Thoracic aorta (tissue), 2 donors: ENCODE results near the gene BARX2. TPM values are rescaled to one million over a fixed set of nuclear protein-coding genes. Genes with fewer than 3 reads are reported as not detected.

ENCODE experiments used
- ATAC-seq: fragments of 150-250 bp; one replicate; pipeline ENCODE4 v1.8.0; 2017; ENCODE audit warnings: low read depth; ENCODE audit not compliant: insufficient number of reproducible peaks, low FRiP score
- DNase-seq: peaks from one replicate; pipeline ENCODE4 v3.0.0-alpha.2; 2020; ENCODE audit warnings: low spot score
- H3K27ac ChIP-seq, 2 donors: fragments of 200-600 bp; sonication (generic); 1 replicate in 1 of 2; 2 replicates in 1 of 2; pipeline ENCODE4 v1.5.1; 2016; ENCODE audit warnings: mild to moderate bottlenecking in 2 of 2, moderate library complexity in 2 of 2
- H3K27me3 ChIP-seq: fragments of 200-600 bp; sonication (generic); replicated peaks from 2 replicates; pipeline ENCODE4 v1.6.0; 2016; ENCODE audit warnings: mild to moderate bottlenecking; ENCODE audit not compliant: insufficient read depth
- H3K36me3 ChIP-seq: fragments of 200-600 bp; sonication (generic); one replicate; pipeline ENCODE4 v1.5.1; 2016
- H3K4me1 ChIP-seq, 2 donors: fragments of 200-600 bp; sonication (generic); 1 replicate in 1 of 2; 2 replicates in 1 of 2; pipeline versions ENCODE4 v1.5.1 to v1.6.0; 2016; ENCODE audit warnings: low read depth in 2 of 2, mild to moderate bottlenecking in 1 of 2; ENCODE audit not compliant: control insufficient read depth in 1 of 2
- H3K4me3 ChIP-seq: fragments of 200-600 bp; sonication (generic); 2 replicates; pipeline ENCODE4 v1.5.1; 2016; ENCODE audit warnings: mild to moderate bottlenecking
- H3K9me3 ChIP-seq: fragments of 200-600 bp; sonication (generic); 2 replicates; pipeline ENCODE4 v1.5.1; 2016
- CTCF ChIP-seq: fragments of 200-600 bp; sonication (generic); IDR thresholded peaks from one replicate; pipeline ENCODE4 v1.5.1; 2019; ENCODE audit warnings: antibody characterized with exemption
- total RNA-seq, 2 donors: library from RNA; depleted of rRNA; stranded (reverse); fragments of >200 nt; gene quantifications; one replicate each; pipeline versions ENCODE4 v1.1.0 to v1.2.3, GENCODE V29; 2016

Gene BARX2
- total RNA-seq, 2 donors from 2014 or later = not detected

GRCh38 chr11:129443276-129443675 is 67.6 kb downstream of the BARX2 start:
- H3K36me3 ChIP-seq = no peaks in the 10 kb centered on the region
- H3K27me3 ChIP-seq = no peaks in the 10 kb centered on the region
- TF ChIP-seq CTCF = no peak
- DNase-seq = no peak
- H3K9me3 ChIP-seq = no peaks in the 10 kb centered on the region
- no peak overlapping the region for H3K4me3 ChIP-seq
- H3K27ac ChIP-seq = no peak overlapping the region
- ATAC-seq = no peak
- H3K4me1 ChIP-seq = no peaks in the 10 kb centered on the region

- Histone ChIP-seq H3K4me3 (no peak overlapping the region), H3K27me3 (no peaks in the 10 kb centered on the region), H3K4me1 (no peaks in the 10 kb centered on the region), H3K9me3 (no peaks in the 10 kb centered on the region), H3K27ac (no peak overlapping the region), H3K36me3 (no peaks in the 10 kb centered on the region)
- ATAC-seq (no peak), DNase-seq (no peak)
- TF ChIP-seq CTCF = no peak
These were observed 68.6 kb downstream of the BARX2 start for GRCh38 chr11:129444274-129444673.

GRCh38 chr11:129445226-129445625 is 69.6 kb downstream of the BARX2 start:
- no peaks in the 10 kb centered on the region for H3K9me3 ChIP-seq
- no peaks in the 10 kb centered on the region for H3K4me1 ChIP-seq
- H3K27me3 ChIP-seq = no peaks in the 10 kb centered on the region
- H3K27ac ChIP-seq = no peak overlapping the region
- H3K4me3 ChIP-seq = no peak overlapping the region
- no peaks in the 10 kb centered on the region for H3K36me3 ChIP-seq
- ATAC-seq = no peak
- TF ChIP-seq CTCF = no peak
- DNase-seq = no peak

GRCh38 chr11:129446572-129446971 is 70.9 kb downstream of the BARX2 start:
- no peaks in the 10 kb centered on the region for H3K4me1 ChIP-seq
- H3K27me3 ChIP-seq = no peaks in the 10 kb centered on the region
- H3K9me3 ChIP-seq = no peaks in the 10 kb centered on the region
- H3K36me3 ChIP-seq = no peaks in the 10 kb centered on the region
- no peak overlapping the region for H3K4me3 ChIP-seq
- H3K27ac ChIP-seq = no peak overlapping the region
- no peak for TF ChIP-seq CTCF
- ATAC-seq (no peak), DNase-seq (no peak)

- H3K4me3 ChIP-seq = no peak overlapping the region
- H3K27ac ChIP-seq = no peak overlapping the region
- TF ChIP-seq CTCF = no peak
- DNase-seq = no peak
- no peaks in the 10 kb centered on the region for H3K9me3 ChIP-seq
- no peaks in the 10 kb centered on the region for H3K27me3 ChIP-seq
- H3K36me3 ChIP-seq = no peaks in the 10 kb centered on the region
- no peak for ATAC-seq
- H3K4me1 ChIP-seq = no peaks in the 10 kb centered on the region
These were observed 72.1 kb downstream of the BARX2 start for GRCh38 chr11:129447654-129448239.
